IMR-90 (cell line): ENCODE results near the gene UFC1. TPM values are rescaled to one million over a fixed set of nuclear protein-coding genes. Genes with fewer than 3 reads are reported as not detected.

ENCODE experiments used
- ATAC-seq: fragments of 200-7000 bp; cut with Tn5 transposase; 2 replicates; pipeline ENCODE4 v1.9.1; 2020; ENCODE audit warnings: low read depth, mild to moderate bottlenecking, moderate library complexity
- BruUV-seq: library from RNA; stranded (reverse); fragments of 400-500 nt; replicated peaks from 2 replicates; lab custom pipeline; 2021; lab: Mats Ljungman, UMichigan
- CTCF ChIA-PET: fragments of 300-600 bp; formaldehyde crosslinking; extraction: SDS; loops from one replicate; lab custom pipeline; 2021; ENCODE audit warnings: antibody characterized with exemption; lab: Yijun Ruan, JAX
- POLR2A ChIA-PET: fragments of 300-600 bp; sonication (Branson Sonifier 250); formaldehyde crosslinking; loops from one replicate; lab custom pipeline; 2022; ENCODE audit warnings: antibody characterized with exemption; ENCODE audit not compliant: unreplicated experiment; lab: Charles Lee
- DNase-seq: peaks from one replicate; pipeline ENCODE4 v3.0.0; 2013
- H2AFZ ChIP-seq: replicated peaks from 2 replicates; pipeline ENCODE3; 2013; ENCODE audit warnings: low read length, mild to moderate bottlenecking; ENCODE audit not compliant: poor library complexity
- H2AK5ac ChIP-seq: 2 replicates; pipeline ENCODE4 v1.6.1; 2013; ENCODE audit warnings: low read depth, low read length, inconsistent platforms
- H2AK9ac ChIP-seq: replicated peaks from 2 replicates; pipeline ENCODE3; 2013; ENCODE audit warnings: mild to moderate bottlenecking, low read depth, low read length, moderate library complexity; ENCODE audit not compliant: poor library complexity
- H2BK120ac ChIP-seq: 2 replicates; pipeline ENCODE4 v1.6.1; 2013; ENCODE audit warnings: low read depth, low read length, inconsistent platforms
- H2BK15ac ChIP-seq: 3 replicates; pipeline ENCODE4 v1.6.1; 2013; ENCODE audit warnings: low read depth, low read length, inconsistent platforms
- H2BK20ac ChIP-seq: 2 replicates; pipeline ENCODE4 v1.6.1; 2013; ENCODE audit warnings: low read depth, mild to moderate bottlenecking, inconsistent platforms, low read length, moderate library complexity
- H2BK5ac ChIP-seq: 2 replicates; pipeline ENCODE4 v1.6.1; 2013; ENCODE audit warnings: mild to moderate bottlenecking, low read depth, low read length, inconsistent platforms; ENCODE audit not compliant: poor library complexity, severe bottlenecking
- H3K14ac ChIP-seq: replicated peaks from 2 replicates; pipeline ENCODE4 v1.6.1; 2013; ENCODE audit warnings: low read depth, low read length, inconsistent platforms
- H3K18ac ChIP-seq: 2 replicates; pipeline ENCODE4 v1.6.1; 2013; ENCODE audit warnings: low read depth, low read length, control low read depth
- H3K23ac ChIP-seq: 2 replicates; pipeline ENCODE4 v1.6.1; 2013; ENCODE audit warnings: low read depth, low read length, inconsistent platforms
- H3K27ac ChIP-seq: 2 replicates; pipeline ENCODE4 v1.5.1; 2013; ENCODE audit warnings: mild to moderate bottlenecking, control low read depth, low read length; ENCODE audit not compliant: insufficient read depth
- H3K27me3 ChIP-seq: 2 replicates; pipeline ENCODE4 v1.6.1; 2013; ENCODE audit warnings: low read length; ENCODE audit not compliant: control insufficient read depth, insufficient read depth
- H3K36me3 ChIP-seq: 2 replicates; pipeline ENCODE4 v1.6.1; 2013; ENCODE audit warnings: low read length, mixed read lengths; ENCODE audit not compliant: control insufficient read depth, insufficient read depth
- H3K4ac ChIP-seq: 2 replicates; pipeline ENCODE4 v1.6.1; 2013; ENCODE audit warnings: low read depth, low read length, inconsistent platforms
- H3K4me1 ChIP-seq: 2 replicates; pipeline ENCODE4 v1.6.1; 2013; ENCODE audit warnings: low read length, mixed read lengths; ENCODE audit not compliant: control insufficient read depth, insufficient read depth
- H3K4me2 ChIP-seq: 2 replicates; pipeline ENCODE4 v1.6.1; 2013; ENCODE audit warnings: low read depth, mild to moderate bottlenecking, control low read depth, low read length, moderate library complexity
- H3K4me3 ChIP-seq: 2 replicates; pipeline ENCODE4 v1.5.1; 2013; ENCODE audit warnings: low read depth, mild to moderate bottlenecking, control low read depth, low read length, moderate library complexity; ENCODE audit not compliant: insufficient read depth
- H3K56ac ChIP-seq: 2 replicates; pipeline ENCODE4 v1.6.1; 2013; ENCODE audit warnings: low read length, inconsistent platforms; ENCODE audit not compliant: insufficient read depth; ENCODE audit errors: extremely low read depth
- H3K79me1 ChIP-seq, 2 experiments: 2 replicates each; pipeline ENCODE4 v1.6.1; 2013; ENCODE audit warnings: low read length in 2 of 2, inconsistent platforms in 1 of 2, low read depth in 1 of 2
- H3K9ac ChIP-seq: 2 replicates; pipeline ENCODE4 v1.6.1; 2013; ENCODE audit warnings: low read depth, low read length, control low read depth
- H3K9me1 ChIP-seq: 2 replicates; pipeline ENCODE4 v1.6.1; 2013; ENCODE audit warnings: low read length, inconsistent platforms; ENCODE audit not compliant: insufficient read depth
- H3K9me3 ChIP-seq: 2 replicates; pipeline ENCODE4 v1.6.1; 2013; ENCODE audit warnings: low read length; ENCODE audit not compliant: control insufficient read depth, insufficient read depth
- H4K20me1 ChIP-seq: 2 replicates; pipeline ENCODE4 v1.6.1; 2013; ENCODE audit warnings: low read length, inconsistent platforms; ENCODE audit not compliant: insufficient read depth
- H4K5ac ChIP-seq: 2 replicates; pipeline ENCODE4 v1.6.1; 2013; ENCODE audit warnings: mild to moderate bottlenecking, low read depth, low read length, control low read depth
- H4K8ac ChIP-seq, 2 experiments: 2 replicates each; pipeline ENCODE4 v1.6.1; 2013; ENCODE audit warnings: low read depth in 2 of 2, low read length in 2 of 2, control low read depth in 1 of 2, inconsistent platforms in 1 of 2
- H4K91ac ChIP-seq: 2 replicates; pipeline ENCODE4 v1.6.1; 2013; ENCODE audit warnings: low read depth, low read length, inconsistent platforms; ENCODE audit not compliant: insufficient read depth
- BHLHE40 ChIP-seq: fragments of 150-350 bp; IDR thresholded peaks from 2 replicates; pipeline ENCODE4 v1.6.1; 2016; ENCODE audit warnings: mild to moderate bottlenecking, low read depth, low read length
- CEBPB ChIP-seq: IDR thresholded peaks from 2 replicates; pipeline ENCODE4 v1.6.1; 2012; ENCODE audit warnings: low read depth, low read length, improper control_type of control experiment
- CTCF ChIP-seq: conservative IDR thresholded peaks from 2 replicates; pipeline ENCODE4 v1.5.1; 2012; ENCODE audit warnings: mild to moderate bottlenecking, low read depth, low read length, improper control_type of control experiment
- ELK1 ChIP-seq: fragments of 150-350 bp; IDR thresholded peaks from 2 replicates; pipeline ENCODE4 v1.6.1; 2016; ENCODE audit warnings: low read depth, mild to moderate bottlenecking, low read length, moderate library complexity, borderline replicate concordance
- FOS ChIP-seq: fragments of 150-350 bp; IDR thresholded peaks from 2 replicates; pipeline ENCODE4 v1.6.1; 2016; ENCODE audit warnings: low read depth, low read length
- MAZ ChIP-seq: IDR thresholded peaks from 2 replicates; pipeline ENCODE4 v1.6.1; 2012; ENCODE audit warnings: low read depth, mild to moderate bottlenecking, low read length, improper control_type of control experiment, moderate library complexity, borderline replicate concordance
- MXI1 ChIP-seq: IDR thresholded peaks from 2 replicates; pipeline ENCODE4 v1.6.1; 2012; ENCODE audit warnings: low read depth, mild to moderate bottlenecking, low read length, moderate library complexity, borderline replicate concordance
- NFE2L2 ChIP-seq: fragments of 150-350 bp; IDR thresholded peaks from 2 replicates; pipeline ENCODE4 v1.6.1; 2016; ENCODE audit warnings: low read depth, mild to moderate bottlenecking, low read length
- POLR2A ChIP-seq: IDR thresholded peaks from 2 replicates; pipeline ENCODE4 v1.6.1; 2012; ENCODE audit warnings: mild to moderate bottlenecking, low read depth, low read length
- RAD21 ChIP-seq: IDR thresholded peaks from 2 replicates; pipeline ENCODE4 v1.6.1; 2012; ENCODE audit warnings: low read length, improper control_type of control experiment
- RCOR1 ChIP-seq: IDR thresholded peaks from 2 replicates; pipeline ENCODE4 v1.6.1; 2012; ENCODE audit warnings: mild to moderate bottlenecking, low read length, improper control_type of control experiment; ENCODE audit not compliant: insufficient replicate concordance
- RFX5 ChIP-seq: IDR thresholded peaks from 2 replicates; pipeline ENCODE4 v1.8.0; 2012; ENCODE audit warnings: low read depth, mild to moderate bottlenecking, low read length, moderate library complexity
- SMC3 ChIP-seq: fragments of 150-350 bp; IDR thresholded peaks from 2 replicates; pipeline ENCODE4 v1.6.1; 2016; ENCODE audit warnings: low read depth, mild to moderate bottlenecking, antibody characterized with exemption, low read length, moderate library complexity
- USF2 ChIP-seq: fragments of 150-350 bp; IDR thresholded peaks from 2 replicates; pipeline ENCODE4 v1.6.1; 2017; ENCODE audit warnings: mild to moderate bottlenecking, antibody characterized with exemption, low read length, low read depth
- WGBS, 2 experiments: methylation state at CpG; one replicate each; pipeline versions ENCODE4 v1.1.5 to v1.1.7; 2013; ENCODE audit warnings: missing lambda C conversion rate in 2 of 2; ENCODE audit not compliant: insufficient read length in 1 of 2; ENCODE audit errors: extremely low coverage in 2 of 2; 5-methylcytosine and 5-hydroxymethylcytosine counted together
- dilution Hi-C: fragments of 300-500 bp; cut with HindIII; formaldehyde crosslinking; loops from one replicate; pipeline ENCODE4 v1.14.3; 2018; ENCODE audit warnings: low sequenced_read_pairs; ENCODE audit not compliant: unreplicated experiment
- in situ Hi-C: fragments of 300-500 bp; cut with MboI; formaldehyde crosslinking; loops from 3 replicates; pipeline ENCODE4 v1.14.3; 2019; ENCODE audit warnings: low sequenced_read_pairs, inconsistent platforms, mixed read lengths
- intact Hi-C: fragments of 100-400 bp; cut with micrococcal nuclease; formaldehyde crosslinking; loops from 2 replicates; pipeline ENCODE4 v1.10.0; 2022
- polyA plus RNA-seq, 3 experiments: library from polyadenylated mRNA; depleted of rRNA; stranded (reverse); fragments of >200 nt; gene quantifications; 2 replicates each; pipeline ENCODE4 v1.2.3, GENCODE V29; 2012; ENCODE audit warnings: low replicate concordance in 1 of 3
- total RNA-seq: library from RNA; depleted of rRNA; stranded (reverse); fragments of >200 nt; gene quantifications from 2 replicates; pipeline ENCODE4 v1.2.3, GENCODE V29; 2012

Gene UFC1
- total and polyA plus RNA-seq, 2 of the 4 experiments (the other 2 are of a cell fraction) = 134 to 140 TPM

- Histone ChIP-seq H2BK5ac (peak overlapping the region; percentile 49), H3K36me3 (peaks cover 46% of the 10 kb centered on the region), H3K4me1 (peaks cover 17% of the 10 kb centered on the region), H3K79me1 (peaks cover 14 to 43% of the 10 kb centered on the region in 2 experiments), H3K14ac (0 out of 2 replicates have a peak overlapping the region, but pooled peaks have one; percentile 37), H2AK5ac (0 out of 2 replicates have a peak overlapping the region, but pooled peaks have one; percentile 35), H3K4me2 (peak overlapping the region; percentile 49), H3K4me3 (no peak overlapping the region), H3K27ac (peak overlapping the region; percentile 74; the same call in 1 of the 2 replicates), H4K91ac (peak overlapping the region; percentile 61; the same call in 1 of the 2 replicates), H3K4ac (peak overlapping the region; percentile 71; the same call in 1 of the 2 replicates), H2AK9ac (no peak overlapping the region), H2AFZ (no peak overlapping the region), H3K27me3 (no peaks in the 10 kb centered on the region), H4K20me1 (peaks cover 13% of the 10 kb centered on the region; the same call in 1 of the 2 replicates), H3K56ac (no peak overlapping the region), H3K9ac (no peak overlapping the region), H3K9me1 (peaks cover 11% of the 10 kb centered on the region), H4K5ac (no peak overlapping the region), H2BK120ac (no peak overlapping the region), H3K9me3 (no peaks in the 10 kb centered on the region), H2BK20ac (peak overlapping the region; percentile 23; the same call in 1 of the 2 replicates), H2BK15ac (no peak overlapping the region; the same call in 2 of the 3 replicates), H4K8ac (peak overlapping the region in 1 of 2 experiments; percentile 58; a peak in 1 of 4 replicates), H3K23ac (0 out of 2 replicates have a peak overlapping the region, but pooled peaks have one; percentile 45), H3K18ac (no peak overlapping the region; the same call in 1 of the 2 replicates)
- dilution Hi-C loops (no loop called here), in situ Hi-C loops (no loop called here), intact Hi-C loops (no loop called here)
- WGBS, 2 experiments = no CpG with 5 or more reads among the region's 4 CpGs
- ChIA-PET POLR2A (no interaction called here), CTCF (no interaction called here)
- DNase-seq (peak; percentile 97), ATAC-seq (peak; percentile 52)
- BruUV-seq = no TSS peak
- no peak for TF ChIP-seq POLR2A
- 0 out of 2 replicates have a peak, but pooled peaks have one; percentile 10 for TF ChIP-seq FOS
- TF ChIP-seq CEBPB = peak; percentile 83
- TF ChIP-seq CTCF = no peak
- TF ChIP-seq SMC3 = no peak
- TF ChIP-seq ELK1 = no peak
- TF ChIP-seq USF2 = 0 out of 2 replicates have a peak, but pooled peaks have one; percentile 8
- no peak for TF ChIP-seq RFX5
- TF ChIP-seq RAD21 = no peak
- TF ChIP-seq MAZ = no peak
- TF ChIP-seq RCOR1 = peak; percentile 59
- TF ChIP-seq MXI1 = peak; percentile 99
- TF ChIP-seq BHLHE40 = peak; percentile 41; the same call in 1 of the 2 replicates
- TF ChIP-seq NFE2L2 = no peak
Observed at GRCh38 chr1:161172776-161173376, 19.1 kb downstream of the UFC1 start.
